Measurements from ENCODE around the gene RETREG1.

DNA sequence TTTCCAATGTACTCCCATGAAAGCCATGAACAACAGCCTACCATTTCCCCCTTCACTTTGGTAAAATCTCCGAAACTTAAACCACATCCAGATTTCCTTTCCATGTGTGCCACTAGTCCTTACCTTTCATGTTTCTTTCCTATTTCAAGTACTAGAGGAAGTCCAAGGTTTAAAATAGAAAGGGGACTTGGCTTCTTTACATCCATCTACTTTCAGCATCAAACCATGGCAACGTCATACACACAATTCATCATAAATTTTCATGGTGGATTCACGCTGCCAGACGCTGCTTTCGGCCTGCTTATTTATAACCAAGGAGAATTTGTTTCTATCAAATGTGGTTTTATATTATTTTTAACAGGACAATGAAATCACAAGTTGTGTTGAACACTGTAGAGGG lies 92.5 kb downstream of the RETREG1 start:
- no peak for TF ChIP-seq POLR2A (IDR thresholded peaks at IDR 0.05)
- TF ChIP-seq, protein P1, sequence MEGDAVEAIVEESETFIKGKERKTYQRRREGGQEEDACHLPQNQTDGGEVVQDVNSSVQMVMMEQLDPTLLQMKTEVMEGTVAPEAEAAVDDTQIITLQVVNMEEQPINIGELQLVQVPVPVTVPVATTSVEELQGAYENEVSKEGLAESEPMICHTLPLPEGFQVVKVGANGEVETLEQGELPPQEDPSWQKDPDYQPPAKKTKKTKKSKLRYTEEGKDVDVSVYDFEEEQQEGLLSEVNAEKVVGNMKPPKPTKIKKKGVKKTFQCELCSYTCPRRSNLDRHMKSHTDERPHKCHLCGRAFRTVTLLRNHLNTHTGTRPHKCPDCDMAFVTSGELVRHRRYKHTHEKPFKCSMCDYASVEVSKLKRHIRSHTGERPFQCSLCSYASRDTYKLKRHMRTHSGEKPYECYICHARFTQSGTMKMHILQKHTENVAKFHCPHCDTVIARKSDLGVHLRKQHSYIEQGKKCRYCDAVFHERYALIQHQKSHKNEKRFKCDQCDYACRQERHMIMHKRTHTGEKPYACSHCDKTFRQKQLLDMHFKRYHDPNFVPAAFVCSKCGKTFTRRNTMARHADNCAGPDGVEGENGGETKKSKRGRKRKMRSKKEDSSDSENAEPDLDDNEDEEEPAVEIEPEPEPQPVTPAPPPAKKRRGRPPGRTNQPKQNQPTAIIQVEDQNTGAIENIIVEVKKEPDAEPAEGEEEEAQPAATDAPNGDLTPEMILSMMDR (IDR thresholded peaks at IDR 0.05): no peak

Measured in testis (tissue), 2 donors.